B cell (primary cell): Measurements from ENCODE around the gene TMEM106C. TPM values are rescaled to one million over a fixed set of nuclear protein-coding genes. Genes with fewer than 3 reads are reported as not detected.

ENCODE experiments used
- ATAC-seq: fragments of 200-7000 bp; cut with Tn5 transposase; one replicate; pipeline ENCODE4 v1.10.0; 2021; ENCODE audit warnings: low read depth, mild to moderate bottlenecking, moderate number of reproducible peaks, moderate library complexity
- CTCF ChIA-PET: fragments of 350-600 bp; sonication (Branson Sonifier 250); formaldehyde crosslinking; loops from one replicate; lab custom pipeline; 2021; ENCODE audit warnings: antibody characterized with exemption, inconsistent platforms; lab: Charles Lee
- POLR2A ChIA-PET: fragments of 350-600 bp; sonication (Branson Sonifier 250); formaldehyde crosslinking; loops from one replicate; lab custom pipeline; 2021; ENCODE audit warnings: antibody characterized with exemption; lab: Charles Lee
- DNase-seq: peaks from one replicate; pipeline ENCODE4 v3.0.0; 2013
- H2AFZ ChIP-seq: 2 replicates; pipeline ENCODE4 v1.6.1; 2012; ENCODE audit warnings: mild to moderate bottlenecking, low read depth, low read length; ENCODE audit not compliant: insufficient read depth, poor library complexity, severe bottlenecking
- H3K27ac ChIP-seq, 2 donors: 1 replicate in 1 of 2; 2 replicates in 1 of 2; pipeline ENCODE4 v1.5.1; 2012 to 2013; ENCODE audit warnings: low read length in 2 of 2, mild to moderate bottlenecking in 2 of 2, moderate library complexity in 1 of 2
- H3K27me3 ChIP-seq, 4 experiments: fragments of 200-600 bp in 1 of 4; sonication (generic) in 1 of 4; replicated peaks in 1 of 4; 1 replicate in 2 of 4; 2 replicates in 2 of 4; pipeline versions ENCODE4 v1.6.1 to v1.7.0; 2013 to 2016; ENCODE audit warnings: low read length in 3 of 4, mild to moderate bottlenecking in 2 of 4, mixed read lengths in 1 of 4, moderate library complexity in 1 of 4; ENCODE audit not compliant: insufficient read depth in 4 of 4, control insufficient read depth in 3 of 4; ENCODE audit errors: control extremely low read depth in 1 of 4
- H3K36me3 ChIP-seq, 2 experiments: replicated peaks in 1 of 2; 1 replicate in 1 of 2; 2 replicates in 1 of 2; pipeline versions ENCODE4 v1.6.1 to v1.7.1; 2013; ENCODE audit warnings: low read length in 1 of 2; ENCODE audit not compliant: insufficient read depth in 2 of 2, control insufficient read depth in 1 of 2; ENCODE audit errors: control extremely low read depth in 1 of 2, extremely low read depth in 1 of 2
- H3K4me1 ChIP-seq, 2 donors: fragments of 200-600 bp in 1 of 2; sonication (generic) in 1 of 2; 1 replicate in 1 of 2; 2 replicates in 1 of 2; pipeline versions ENCODE4 v1.5.1 to v1.6.1; 2013 to 2017; ENCODE audit warnings: low read length in 2 of 2; ENCODE audit not compliant: control insufficient read depth in 2 of 2, insufficient read depth in 2 of 2
- H3K4me2 ChIP-seq: replicated peaks from 2 replicates; pipeline ENCODE3; 2012; ENCODE audit warnings: mild to moderate bottlenecking, low read depth, low read length; ENCODE audit not compliant: poor library complexity, severe bottlenecking
- H3K4me3 ChIP-seq, 5 experiments: fragments of 200-600 bp in 1 of 5; sonication (generic) in 1 of 5; 1 replicate in 3 of 5; 2 replicates in 2 of 5; pipeline versions ENCODE4 v1.5.1 to v1.7.0; 2011 to 2016; ENCODE audit warnings: low read length in 4 of 5, mild to moderate bottlenecking in 4 of 5, low read depth in 2 of 5, control low read depth in 1 of 5, moderate library complexity in 1 of 5; ENCODE audit not compliant: insufficient read depth in 1 of 5; ENCODE audit errors: control extremely low read depth in 1 of 5, extremely low read depth in 1 of 5
- H3K79me2 ChIP-seq: fragments of 200-600 bp; sonication (generic); one replicate; pipeline ENCODE4 v1.6.0; 2016; ENCODE audit warnings: low read length; ENCODE audit not compliant: control insufficient read depth, insufficient read depth
- H3K9ac ChIP-seq: fragments of 200-600 bp; sonication (generic); 2 replicates; pipeline ENCODE4 v1.6.1; 2017; ENCODE audit warnings: mild to moderate bottlenecking, low read length, moderate library complexity
- H3K9me3 ChIP-seq, 3 donors: one replicate each; pipeline versions ENCODE4 v1.6.1 to v1.7.1; 2013; ENCODE audit warnings: low read length in 2 of 3; ENCODE audit not compliant: control insufficient read depth in 2 of 3, insufficient read depth in 1 of 3; ENCODE audit errors: control extremely low read depth in 1 of 3
- H4K20me1 ChIP-seq: 2 replicates; pipeline ENCODE4 v1.6.0; 2012; ENCODE audit warnings: mild to moderate bottlenecking, low read length; ENCODE audit not compliant: insufficient read depth, control insufficient read depth, poor library complexity, severe bottlenecking
- H3K27ac Mint-ChIP-seq: one replicate; pipeline ENCODE4 v1.8.0; 2021; ENCODE audit warnings: mixed read lengths
- H3K27me3 Mint-ChIP-seq: one replicate; pipeline ENCODE4 v1.8.0; 2021; ENCODE audit warnings: mixed read lengths
- H3K4me1 Mint-ChIP-seq: one replicate; pipeline ENCODE4 v1.8.0; 2021; ENCODE audit warnings: mixed read lengths
- H3K4me3 Mint-ChIP-seq: one replicate; pipeline ENCODE4 v1.8.0; 2021; ENCODE audit warnings: mixed read lengths
- H3K9me3 Mint-ChIP-seq: one replicate; pipeline ENCODE4 v1.8.0; 2022; ENCODE audit warnings: mixed read lengths; ENCODE audit not compliant: insufficient read depth
- CTCF ChIP-seq: fragments of 200-600 bp; IDR thresholded peaks from one replicate; pipeline ENCODE4 v1.8.0; 2022; ENCODE audit warnings: antibody characterized with exemption, mild to moderate bottlenecking
- EZH2 ChIP-seq: IDR thresholded peaks from 2 replicates; pipeline ENCODE4 v1.6.1; 2012; ENCODE audit warnings: borderline replicate concordance, low read depth, mild to moderate bottlenecking, moderate library complexity, low read length; ENCODE audit not compliant: insufficient read depth, poor library complexity, severe bottlenecking
- WGBS: methylation state at CpG from one replicate; pipeline ENCODE4 v1.1.5; 2013; ENCODE audit warnings: missing lambda C conversion rate; ENCODE audit not compliant: insufficient coverage; 5-methylcytosine and 5-hydroxymethylcytosine counted together
- intact Hi-C: fragments of 100-400 bp; cut with micrococcal nuclease; formaldehyde crosslinking; loops from one replicate; pipeline ENCODE4 v1.10.0; 2022
- polyA plus RNA-seq: library from polyadenylated mRNA; depleted of rRNA; stranded (reverse); fragments of >200 nt; gene quantifications from 2 replicates; pipeline ENCODE4 v1.2.3, GENCODE V29; 2012
- total RNA-seq, 2 donors: library from RNA; stranded (reverse); fragments of 120-200 nt in 1 of 2; gene quantifications; 1 replicate in 1 of 2; 2 replicates in 1 of 2; pipeline versions ENCODE4 v1.2.3 to v1.2.4, GENCODE V29; 2013 to 2022

The TMEM106C gene
- total and polyA plus RNA-seq, 2 donors (not counting 1 experiment from before 2014, with no cell fraction given): 37.5 to 44.2 TPM

- H3K27ac Mint-ChIP-seq: no peak overlapping the region
- Histone ChIP-seq H3K4me2 (no peak overlapping the region), H3K9ac (no peak overlapping the region), H3K36me3 (no peaks in the 10 kb centered on the region), H3K79me2 (no peaks in the 10 kb centered on the region), H3K4me1 (no peaks in the 10 kb centered on the region), H4K20me1 (no peaks in the 10 kb centered on the region), H3K9me3 (peaks cover 0 to 3% (median 0%) of the 10 kb centered on the region in 3 donors), H3K27ac (no peak overlapping the region), H3K4me3 (no peak overlapping the region), H3K27me3 (peaks cover 0 to 11% (median 3%) of the 10 kb centered on the region in 4 experiments), H2AFZ (no peak overlapping the region)
- WGBS: 88% methylated on average over 14 of the region's 17 CpGs
- H3K4me1 Mint-ChIP-seq: no peaks in the 10 kb centered on the region
- intact Hi-C loops: no loop called here
- no peaks in the 10 kb centered on the region for H3K9me3 Mint-ChIP-seq
- ChIA-PET POLR2A (no interaction called here), CTCF (no interaction called here)
- TF ChIP-seq EZH2: no peak
- no peak for TF ChIP-seq CTCF
- peaks cover 9% of the 10 kb centered on the region for H3K27me3 Mint-ChIP-seq
- DNase-seq: no peak
- no peak overlapping the region for H3K4me3 Mint-ChIP-seq
- ATAC-seq: no peak
Measured at GRCh38 chr12:47980779-47981495, 17.5 kb downstream of the TMEM106C start.

- intact Hi-C loops: no loop called here
- TF ChIP-seq CTCF (no peak), EZH2 (no peak)
- ChIA-PET POLR2A (interaction anchor here (0.5 kb wide), 1 partner anchor 328 kb away, joined by 4 read pairs; no protein-coding TSS in a partner anchor), CTCF (no interaction called here)
- DNase-seq (no peak), ATAC-seq (no peak)
- no peaks in the 10 kb centered on the region for H3K36me3 ChIP-seq
- H3K4me1 Mint-ChIP-seq: no peaks in the 10 kb centered on the region
- H3K27ac ChIP-seq: no peak overlapping the region
- H3K4me3 ChIP-seq: no peak overlapping the region
- H4K20me1 ChIP-seq: no peaks in the 10 kb centered on the region
- no peak overlapping the region for H3K9ac ChIP-seq
- H3K27ac Mint-ChIP-seq: no peak overlapping the region
- peaks cover 0 to 11% (median 3%) of the 10 kb centered on the region in 4 experiments for H3K27me3 ChIP-seq
- no peak overlapping the region for H3K4me2 ChIP-seq
- H3K9me3 ChIP-seq: peaks cover 0 to 3% (median 0%) of the 10 kb centered on the region in 3 donors
- H3K4me1 ChIP-seq: no peaks in the 10 kb centered on the region
- H3K27me3 Mint-ChIP-seq: peaks cover 9% of the 10 kb centered on the region
- H3K9me3 Mint-ChIP-seq: no peaks in the 10 kb centered on the region
- H3K79me2 ChIP-seq: no peaks in the 10 kb centered on the region
- H3K4me3 Mint-ChIP-seq: no peak overlapping the region
- no peak overlapping the region for H2AFZ ChIP-seq
- WGBS: 94% methylated on average over 17 of the region's 20 CpGs
Measured at GRCh38 chr12:47981496-47982260, 18.3 kb downstream of the TMEM106C start.
